Loucy (cell line): ENCODE data around the gene CROCC.
A peak's percentile ranks its signal among the peaks of the same experiment; 100 is the strongest.

Experiments used
- H2AFZ ChIP-seq: fragments of 200-600 bp; sonication (generic); 2 replicates; pipeline ENCODE4 v1.6.0; 2016; ENCODE audit warnings: antibody characterized with exemption, mild to moderate bottlenecking, low read length, moderate library complexity
- H3F3A ChIP-seq: fragments of 200-600 bp; 2 replicates; pipeline ENCODE4 v1.6.0; 2016; ENCODE audit warnings: antibody characterized with exemption, low read depth, mild to moderate bottlenecking
- H3K27me3 ChIP-seq: fragments of 200-600 bp; sonication (generic); 2 replicates; pipeline ENCODE4 v1.6.1; 2014; ENCODE audit warnings: low read length, mild to moderate bottlenecking; ENCODE audit not compliant: insufficient read depth, poor library complexity, severe bottlenecking
- H3K36me3 ChIP-seq: fragments of 200-600 bp; sonication (generic); 2 replicates; pipeline ENCODE4 v1.6.1; 2016; ENCODE audit warnings: low read length; ENCODE audit not compliant: insufficient read depth
- H3K4me1 ChIP-seq: fragments of 200-600 bp; sonication (generic); 2 replicates; pipeline ENCODE4 v1.5.1; 2014; ENCODE audit warnings: low read length, mild to moderate bottlenecking; ENCODE audit not compliant: insufficient read depth, poor library complexity, severe bottlenecking
- H3K4me2 ChIP-seq: fragments of 200-600 bp; sonication (generic); 2 replicates; pipeline ENCODE4 v1.6.0; 2014; ENCODE audit warnings: antibody characterized with exemption, low read length, low read depth, mild to moderate bottlenecking; ENCODE audit not compliant: poor library complexity, severe bottlenecking
- H3K4me3 ChIP-seq: fragments of 200-600 bp; sonication (generic); 2 replicates; pipeline ENCODE4 v1.5.1; 2014; ENCODE audit warnings: low read length, mild to moderate bottlenecking, mixed read lengths; ENCODE audit not compliant: poor library complexity, severe bottlenecking
- H3K79me2 ChIP-seq: fragments of 200-600 bp; sonication (generic); 2 replicates; pipeline ENCODE4 v1.6.1; 2014; ENCODE audit warnings: low read length; ENCODE audit not compliant: insufficient read depth
- H3K9ac ChIP-seq: fragments of 200-600 bp; sonication (generic); 2 replicates; pipeline ENCODE4 v1.6.0; 2014; ENCODE audit warnings: mild to moderate bottlenecking, low read depth, low read length, moderate library complexity; ENCODE audit not compliant: poor library complexity, severe bottlenecking
- H3K9me2 ChIP-seq: fragments of 200-600 bp; sonication (generic); replicated peaks from 2 replicates; pipeline ENCODE4 v1.6.1; 2016; ENCODE audit warnings: low read depth, low read length, mixed read lengths
- H3K9me3 ChIP-seq: fragments of 200-600 bp; sonication (generic); 2 replicates; pipeline ENCODE4 v1.6.1; 2014; ENCODE audit warnings: mild to moderate bottlenecking, antibody characterized with exemption, low read length, low read depth; ENCODE audit not compliant: insufficient read depth
- H4K20me1 ChIP-seq: fragments of 200-600 bp; sonication (generic); 2 replicates; pipeline ENCODE4 v1.6.0; 2014; ENCODE audit warnings: antibody characterized with exemption, low read length, mild to moderate bottlenecking; ENCODE audit not compliant: insufficient read depth, poor library complexity, severe bottlenecking
- EZH2phosphoT487 ChIP-seq: fragments of 200-600 bp; IDR thresholded peaks from 2 replicates; pipeline ENCODE4 v1.6.1; 2018; ENCODE audit warnings: antibody characterized with exemption, mild to moderate bottlenecking, moderate library complexity, borderline replicate concordance
- TF ChIP-seq, protein P1 (sequence below): fragments of 200-600 bp; sonication (generic); conservative IDR thresholded peaks from 2 replicates; pipeline ENCODE4 v1.5.1; 2014; ENCODE audit warnings: mild to moderate bottlenecking, antibody characterized with exemption, low read length

Gene CROCC

DNA sequence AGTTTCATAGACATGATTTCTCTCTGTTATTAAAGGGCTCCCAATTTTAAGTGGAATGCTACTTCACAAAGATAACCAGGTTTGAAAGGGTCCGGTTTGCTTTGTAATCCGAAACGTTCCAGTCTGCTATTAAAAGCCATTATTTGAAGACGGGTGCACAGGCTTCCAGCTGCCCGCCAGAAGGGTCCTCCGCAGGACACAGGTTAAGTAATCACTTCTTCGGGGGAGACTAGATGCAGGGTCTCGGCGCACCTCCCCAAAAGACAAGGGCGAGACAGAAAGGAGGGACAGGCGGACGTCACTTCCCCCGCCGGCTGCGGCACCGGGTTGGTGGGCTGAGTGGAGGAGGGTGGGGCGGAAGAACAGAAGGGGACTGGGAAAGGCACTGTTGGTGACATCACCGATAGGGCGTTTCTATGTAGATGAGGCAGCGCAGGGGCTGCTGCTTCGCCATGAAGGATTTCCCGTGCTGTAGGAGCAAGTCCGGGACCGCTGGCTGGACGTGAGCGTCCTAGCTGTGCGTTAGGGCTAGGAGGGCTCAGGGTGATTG, 17.1 kb upstream of the CROCC start:
- peak overlapping the region; percentile 79 for H3K4me3 ChIP-seq
- H4K20me1 ChIP-seq, result no peaks in the 10 kb centered on the region
- peaks cover 49% of the 10 kb centered on the region for H3K4me1 ChIP-seq
- TF ChIP-seq, protein P1, sequence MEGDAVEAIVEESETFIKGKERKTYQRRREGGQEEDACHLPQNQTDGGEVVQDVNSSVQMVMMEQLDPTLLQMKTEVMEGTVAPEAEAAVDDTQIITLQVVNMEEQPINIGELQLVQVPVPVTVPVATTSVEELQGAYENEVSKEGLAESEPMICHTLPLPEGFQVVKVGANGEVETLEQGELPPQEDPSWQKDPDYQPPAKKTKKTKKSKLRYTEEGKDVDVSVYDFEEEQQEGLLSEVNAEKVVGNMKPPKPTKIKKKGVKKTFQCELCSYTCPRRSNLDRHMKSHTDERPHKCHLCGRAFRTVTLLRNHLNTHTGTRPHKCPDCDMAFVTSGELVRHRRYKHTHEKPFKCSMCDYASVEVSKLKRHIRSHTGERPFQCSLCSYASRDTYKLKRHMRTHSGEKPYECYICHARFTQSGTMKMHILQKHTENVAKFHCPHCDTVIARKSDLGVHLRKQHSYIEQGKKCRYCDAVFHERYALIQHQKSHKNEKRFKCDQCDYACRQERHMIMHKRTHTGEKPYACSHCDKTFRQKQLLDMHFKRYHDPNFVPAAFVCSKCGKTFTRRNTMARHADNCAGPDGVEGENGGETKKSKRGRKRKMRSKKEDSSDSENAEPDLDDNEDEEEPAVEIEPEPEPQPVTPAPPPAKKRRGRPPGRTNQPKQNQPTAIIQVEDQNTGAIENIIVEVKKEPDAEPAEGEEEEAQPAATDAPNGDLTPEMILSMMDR, result no peak
- TF ChIP-seq EZH2phosphoT487, result no peak
- H3K79me2 ChIP-seq, result no peaks in the 10 kb centered on the region
- peak overlapping the region; percentile 91 for H3K4me2 ChIP-seq
- no peaks in the 10 kb centered on the region for H3K27me3 ChIP-seq
- H3K9me2 ChIP-seq, result no peaks in the 10 kb centered on the region
- H3K9ac ChIP-seq, result peak overlapping the region; percentile 92
- no peaks in the 10 kb centered on the region for H3K9me3 ChIP-seq
- H2AFZ ChIP-seq, result peak overlapping the region; percentile 74
- H3K36me3 ChIP-seq, result no peaks in the 10 kb centered on the region
- peaks cover 23% of the 10 kb centered on the region for H3F3A ChIP-seq

DNA sequence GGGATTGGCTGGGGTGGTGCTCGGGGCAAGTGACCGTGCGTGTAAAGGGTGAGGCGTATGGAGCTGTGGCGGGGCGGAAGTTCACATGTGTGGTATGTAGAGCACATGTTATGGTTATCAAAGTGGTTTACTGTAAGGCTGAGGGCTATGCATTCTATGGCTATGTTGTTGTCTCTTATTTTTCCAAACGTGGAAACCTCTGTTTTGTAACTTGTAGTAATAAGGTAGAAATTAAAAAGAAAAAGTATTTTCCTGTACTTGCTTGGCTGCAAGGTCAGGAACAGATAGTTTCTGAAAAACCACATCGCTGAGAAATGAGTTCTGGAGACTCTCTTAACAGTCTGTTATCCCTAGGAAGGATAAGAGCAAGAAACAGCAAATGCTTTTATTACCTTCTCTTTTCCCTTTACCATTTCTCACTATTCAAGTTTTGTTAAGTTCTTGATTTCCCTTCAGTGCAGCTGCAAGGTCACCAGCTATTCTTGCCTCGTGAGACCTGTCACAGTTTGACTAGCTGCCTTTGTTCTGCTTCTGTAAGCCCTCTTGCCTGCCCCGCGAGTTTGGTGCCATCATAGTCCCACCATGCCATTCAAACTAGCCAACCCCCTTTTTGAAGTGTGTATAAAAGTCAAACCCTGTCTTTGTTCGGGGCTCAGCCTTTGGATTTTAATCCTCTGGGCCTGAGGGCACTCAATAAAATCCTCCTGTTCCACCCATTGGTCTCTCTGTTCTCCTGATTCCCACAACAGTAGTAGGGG, 16.4 kb upstream of the CROCC start:
- Histone ChIP-seq H3F3A (peaks cover 23% of the 10 kb centered on the region), H3K9me2 (no peaks in the 10 kb centered on the region), H2AFZ (peak overlapping the region; percentile 74), H3K4me1 (peaks cover 49% of the 10 kb centered on the region), H3K36me3 (no peaks in the 10 kb centered on the region), H3K9me3 (no peaks in the 10 kb centered on the region), H3K79me2 (no peaks in the 10 kb centered on the region), H3K4me3 (peak overlapping the region; percentile 79), H3K27me3 (no peaks in the 10 kb centered on the region), H3K9ac (peak overlapping the region; percentile 92), H3K4me2 (peak overlapping the region; percentile 91), H4K20me1 (no peaks in the 10 kb centered on the region)
- no peak for TF ChIP-seq EZH2phosphoT487
- TF ChIP-seq, protein P1, result no peak

DNA sequence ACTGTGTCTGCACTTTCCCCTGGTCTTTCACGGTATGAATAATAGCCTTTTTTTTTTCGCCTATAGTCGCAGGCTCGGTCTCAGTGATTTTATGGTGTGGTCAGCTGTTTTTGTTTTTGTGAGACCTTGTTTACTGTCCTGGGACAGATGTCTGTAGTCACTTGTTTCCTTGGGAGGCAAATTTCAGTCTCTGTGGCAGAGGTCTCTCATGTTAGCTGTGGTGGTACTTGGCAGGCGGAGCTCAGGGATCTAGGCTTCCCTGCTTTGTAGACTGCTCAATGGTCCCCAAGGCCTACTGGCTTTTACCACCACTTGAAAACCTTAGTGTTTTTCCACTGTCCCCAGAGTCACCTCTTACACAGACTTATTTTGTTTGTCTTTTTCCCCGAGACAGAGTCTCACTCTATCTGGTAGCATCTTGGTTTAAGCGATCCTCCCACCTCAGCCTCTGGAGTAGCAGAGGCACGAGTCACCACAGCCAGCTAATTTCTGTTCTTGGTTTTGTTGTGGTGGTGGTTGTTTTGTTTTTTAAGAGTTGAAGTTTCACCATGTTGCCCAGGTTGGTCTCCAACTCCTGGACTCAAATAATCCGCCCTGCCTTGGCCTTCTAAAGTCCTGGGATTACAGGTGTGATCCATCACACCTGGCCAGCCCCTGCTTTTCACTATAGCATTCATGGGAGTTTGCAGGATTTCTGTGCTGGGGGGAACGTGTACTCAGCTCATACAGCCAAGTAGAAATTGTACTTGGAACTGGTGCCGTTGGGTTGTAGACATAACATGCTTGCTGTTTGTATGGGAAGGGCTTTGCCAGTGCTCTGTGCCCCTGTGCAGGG, 15.6 kb upstream of the CROCC start:
- Histone ChIP-seq H3K4me1 (peaks cover 43% of the 10 kb centered on the region), H2AFZ (no peak overlapping the region), H3K27me3 (no peaks in the 10 kb centered on the region), H3K9ac (peak overlapping the region; percentile 92), H3K79me2 (no peaks in the 10 kb centered on the region), H3K9me2 (no peaks in the 10 kb centered on the region), H3K4me2 (peak overlapping the region; percentile 91), H4K20me1 (no peaks in the 10 kb centered on the region), H3K4me3 (peak overlapping the region; percentile 79), H3K36me3 (no peaks in the 10 kb centered on the region), H3F3A (peaks cover 23% of the 10 kb centered on the region), H3K9me3 (no peaks in the 10 kb centered on the region)
- no peak for TF ChIP-seq EZH2phosphoT487
- TF ChIP-seq, protein P1, result no peak
